DMS153 treated with DMSO at 0.1 percent for 48 hours (cell line): Measurements from ENCODE around the gene DNAJC21.

ENCODE experiments used
- DNase-seq: peaks from one replicate; lab custom pipeline; 2025; ENCODE audit not compliant: unreplicated experiment; lab: John Stamatoyannopoulos, UW

DNAJC21 gene

GRCh38 chr5:34977934-34978613, 48.7 kb downstream of the DNAJC21 start:
- DNase-seq = no peak

- DNase-seq = no peak
Measured at GRCh38 chr5:34978681-34979080, 49.3 kb downstream of the DNAJC21 start.

- DNase-seq = no peak
Measured at GRCh38 chr5:34982823-34983222, 53.5 kb downstream of the DNAJC21 start.

- DNase-seq = no peak
Measured at GRCh38 chr5:34986965-34987364, 57.6 kb downstream of the DNAJC21 start.

- DNase-seq = no peak
Measured at GRCh38 chr5:34991486-34992238, 62.3 kb downstream of the DNAJC21 start.

GRCh38 chr5:34993951-34994350, 64.6 kb downstream of the DNAJC21 start:
- DNase-seq = no peak

- DNase-seq = no peak
Measured at GRCh38 chr5:34996261-34996660, 66.9 kb downstream of the DNAJC21 start.

GRCh38 chr5:34998058-34998789, 68.9 kb downstream of the DNAJC21 start:
- no peak for DNase-seq

GRCh38 chr5:35001842-35002241, 72.5 kb downstream of the DNAJC21 start:
- DNase-seq = no peak

- no peak for DNase-seq
Measured at GRCh38 chr5:35002459-35002858, 73.1 kb downstream of the DNAJC21 start.

- DNase-seq = peak; percentile 63
Measured at GRCh38 chr5:35003018-35003957, 73.9 kb downstream of the DNAJC21 start.

GRCh38 chr5:35004200-35004599, 74.8 kb downstream of the DNAJC21 start:
- DNase-seq = no peak

- no peak for DNase-seq
Measured at GRCh38 chr5:35004771-35005170, 75.4 kb downstream of the DNAJC21 start.
